ENCODE data around the gene SS18L1.

GRCh38 chr20:62141397-62142251 lies 1.9 kb upstream of the SS18L1 start:
- TF ChIP-seq CTCF (IDR thresholded peaks at IDR 0.05) (peak in 1 of 3 experiments; percentile 11), POLR2A (IDR thresholded peaks at IDR 0.05) (no peak)

Measured in testis (tissue), 2 donors.